Stimulated activated effector memory CD8-positive, alpha-beta T cell treated with anti-CD3 and anti-CD28 coated beads, Interleukin-12 subunit alpha, Interleukin-12 subunit beta, amount 100 ng/mL, for 72 hours (primary cell): Measurements from ENCODE around the gene GRIPAP1.
A peak's percentile ranks its signal among the peaks of the same experiment; 100 is the strongest.

Experiments used
- ATAC-seq: fragments of 150-1000 bp; cut with Tn5 transposase; 2 replicates; pipeline ENCODE4 v1.10.0; 2021
- DNase-seq, 2 donors: peaks; one replicate each; pipeline ENCODE4 v3.0.0; 2021 to 2022; ENCODE audit warnings: low spot score in 2 of 2
- H3K27ac Mint-ChIP-seq: one replicate; pipeline ENCODE4 v1.8.0; 2022; ENCODE audit warnings: mild to moderate bottlenecking, mixed read lengths
- H3K36me3 Mint-ChIP-seq: one replicate; pipeline ENCODE4 v1.8.0; 2022; ENCODE audit warnings: mild to moderate bottlenecking, mixed read lengths
- H3K4me1 Mint-ChIP-seq: one replicate; pipeline ENCODE4 v1.8.0; 2022; ENCODE audit warnings: mixed read lengths
- H3K4me3 Mint-ChIP-seq: one replicate; pipeline ENCODE4 v1.8.0; 2022; ENCODE audit warnings: mild to moderate bottlenecking, mixed read lengths
- H3K9me3 Mint-ChIP-seq: one replicate; pipeline ENCODE4 v1.8.0; 2022; ENCODE audit warnings: mixed read lengths

The GRIPAP1 gene

DNA sequence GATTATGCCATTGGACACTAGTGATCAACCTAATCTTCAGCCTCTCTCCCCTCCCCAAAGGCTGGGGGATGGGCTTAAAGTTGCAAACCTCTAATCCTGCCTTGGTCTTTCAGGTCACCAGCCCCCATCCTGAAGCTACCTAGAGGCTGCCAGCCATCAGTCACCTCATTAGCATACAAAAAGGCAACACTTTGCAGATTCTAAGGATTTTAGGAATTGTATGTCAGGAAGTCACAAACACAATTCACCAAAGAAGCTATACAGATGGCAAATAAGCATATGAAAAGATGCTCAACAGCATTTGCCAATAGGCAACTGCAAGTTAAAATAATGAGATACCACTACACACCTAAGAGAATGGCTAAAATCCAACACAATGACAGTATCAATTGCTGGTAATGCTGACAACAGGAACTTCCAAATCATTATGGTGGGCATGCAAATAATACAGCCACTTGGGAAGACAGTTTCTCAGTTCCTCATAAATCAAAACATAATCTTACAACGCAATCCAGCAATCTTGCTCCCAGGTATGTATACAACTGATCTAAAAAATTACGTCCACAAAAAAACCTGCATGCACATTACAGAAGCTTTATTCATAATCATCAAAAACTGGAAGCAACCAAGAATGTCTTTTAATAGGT is 74.2 kb downstream of the GRIPAP1 start:
- no peaks in the 10 kb centered on the region for H3K9me3 Mint-ChIP-seq
- no peak overlapping the region for H3K4me3 Mint-ChIP-seq
- peaks cover 100% of the 10 kb centered on the region for H3K36me3 Mint-ChIP-seq
- ATAC-seq (no peak), DNase-seq (no peak)
- H3K27ac Mint-ChIP-seq = no peak overlapping the region
- peaks cover 13% of the 10 kb centered on the region for H3K4me1 Mint-ChIP-seq

DNA sequence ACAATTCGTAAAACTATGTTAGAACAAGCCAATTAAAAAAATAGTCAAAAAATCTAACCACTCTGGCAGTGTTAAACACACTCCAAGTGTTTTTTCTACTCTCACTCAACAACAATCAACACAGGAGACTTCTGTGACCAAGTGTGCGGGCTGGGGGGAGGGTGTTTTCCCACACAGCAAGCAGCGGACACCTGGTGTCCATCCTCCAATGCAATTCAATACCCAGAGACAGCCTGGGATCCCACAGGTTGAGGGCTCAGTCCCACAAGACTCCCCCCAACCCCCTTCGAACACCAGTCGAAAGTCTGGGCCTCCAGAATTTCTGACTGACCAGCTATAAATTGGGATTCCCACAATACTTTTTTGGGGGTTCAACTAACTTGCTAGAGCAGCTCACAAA is 74.9 kb downstream of the GRIPAP1 start:
- no peak overlapping the region for H3K4me3 Mint-ChIP-seq
- no peaks in the 10 kb centered on the region for H3K9me3 Mint-ChIP-seq
- peaks cover 21% of the 10 kb centered on the region for H3K4me1 Mint-ChIP-seq
- H3K36me3 Mint-ChIP-seq = peaks cover 99% of the 10 kb centered on the region
- ATAC-seq (no peak), DNase-seq (no peak)
- no peak overlapping the region for H3K27ac Mint-ChIP-seq

DNA sequence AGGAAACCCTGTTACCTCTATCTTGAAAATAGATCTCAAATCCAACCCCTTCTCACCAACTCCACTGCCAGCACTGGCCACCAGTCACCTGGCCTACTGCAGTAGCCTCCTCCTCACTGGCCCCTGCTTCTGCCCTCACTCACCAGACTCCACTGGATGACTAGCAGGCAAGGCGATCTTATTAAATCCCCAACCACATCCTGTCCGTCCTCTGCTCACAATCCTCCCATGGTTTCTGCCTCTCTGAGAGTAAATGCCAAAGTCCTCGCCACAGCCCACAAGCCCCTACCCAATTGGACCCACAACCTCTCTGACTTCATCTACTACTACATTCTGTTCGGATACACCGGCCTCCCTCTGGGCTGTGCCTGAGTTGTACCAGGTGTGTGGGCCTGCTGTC is 77.8 kb downstream of the GRIPAP1 start:
- ATAC-seq = peak; percentile 3
- H3K4me1 Mint-ChIP-seq = peaks cover 39% of the 10 kb centered on the region
- H3K36me3 Mint-ChIP-seq = peaks cover 99% of the 10 kb centered on the region
- H3K9me3 Mint-ChIP-seq = no peaks in the 10 kb centered on the region
- H3K27ac Mint-ChIP-seq = peak overlapping the region; percentile 94
- peak overlapping the region; percentile 50 for H3K4me3 Mint-ChIP-seq
- DNase-seq = no peak

DNA sequence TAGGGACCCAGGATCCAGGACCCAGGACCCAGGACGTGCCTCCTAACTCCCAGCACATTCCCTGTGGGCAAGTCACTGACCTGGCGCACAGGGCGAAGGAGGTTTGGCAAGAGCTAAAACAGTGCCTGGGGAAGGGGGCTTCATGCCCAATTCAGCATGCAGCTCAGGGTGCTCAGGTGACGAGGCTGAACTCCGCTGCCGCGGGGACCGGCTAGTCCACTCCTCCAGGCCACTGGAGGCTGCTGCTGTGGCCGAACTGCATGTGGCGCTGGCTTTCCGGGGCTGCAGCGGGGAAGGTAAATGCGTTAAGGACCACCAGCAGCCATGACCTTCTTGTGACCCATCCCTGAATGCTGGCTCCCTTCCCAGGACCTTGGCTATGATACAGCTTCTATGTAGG is 78.3 kb downstream of the GRIPAP1 start:
- Mint-ChIP-seq H3K4me1 (peaks cover 39% of the 10 kb centered on the region), H3K4me3 (peak overlapping the region; percentile 50), H3K36me3 (peaks cover 99% of the 10 kb centered on the region), H3K27ac (peak overlapping the region; percentile 94), H3K9me3 (no peaks in the 10 kb centered on the region)
- DNase-seq (no peak), ATAC-seq (no peak)
